ENCODE measurements around the gene TNRC18. TPM values are rescaled to one million over a fixed set of nuclear protein-coding genes. Genes with fewer than 3 reads are reported as not detected.

The TNRC18 gene
- total and polyA plus RNA-seq, 2 of the 8 experiments (the other 6 are each of a cell fraction or from before 2014, with no cell fraction given): 1.7 to 8.6 TPM

- no peak overlapping the region for H2BK15ac ChIP-seq (ENCODE audit: low read length)
- no peak overlapping the region for H4K91ac ChIP-seq (replicated peaks; ENCODE audit: insufficient read length, low read length)
- H2AFZ ChIP-seq (ENCODE audit: low read length): no peak overlapping the region
- H3K23me2 ChIP-seq (ENCODE audit: low read depth, low read length): no peaks in the 10 kb centered on the region
- no peak overlapping the region for H3K4ac ChIP-seq (replicated peaks; ENCODE audit: insufficient read length, low read depth, low read length)
- no peak overlapping the region for H3K23ac ChIP-seq (ENCODE audit: insufficient read length)
- no peak overlapping the region for H3K27ac ChIP-seq (ENCODE audit: low read depth, low read length)
- TF ChIP-seq RFX5 (IDR thresholded peaks at IDR 0.05; ENCODE audit: borderline replicate concordance, low read depth, low read length) (no peak), KDM1A (IDR thresholded peaks at IDR 0.05; ENCODE audit: borderline replicate concordance, low read length) (peak; percentile 90; the same call in 1 of the 2 replicates), CEBPB (IDR thresholded peaks at IDR 0.05; ENCODE audit: low read depth, low read length) (peak; percentile 86)
- H3K4me1 ChIP-seq (replicated peaks in 1 of 4; ENCODE audit: control insufficient read depth in 3 of 4, insufficient read depth in 4 of 4, low read length in 3 of 4): no peaks in the 10 kb centered on the region
- no peaks in the 10 kb centered on the region for H3K9me3 ChIP-seq (ENCODE audit: insufficient read depth in 2 of 2, low read depth in 1 of 2, low read length in 1 of 2)
- peaks cover 0 to 2% of the 10 kb centered on the region in 2 experiments for H4K20me1 ChIP-seq (replicated peaks in 1 of 2; ENCODE audit: control insufficient read depth in 1 of 2, insufficient read depth in 2 of 2, low read length in 2 of 2)
- H4K5ac ChIP-seq (ENCODE audit: insufficient read length, low read depth, low read length): no peak overlapping the region
- DNase-seq (ENCODE audit: low read depth in 1 of 2, low spot score in 2 of 2): no peak
- no peak overlapping the region for H3K14ac ChIP-seq (ENCODE audit: insufficient read length)
- no peaks in the 10 kb centered on the region for H3K79me1 ChIP-seq (ENCODE audit: low read depth, low read length)
- no peak overlapping the region for H2BK12ac ChIP-seq (ENCODE audit: low read depth, low read length)
- ChIA-PET POLR2A (ENCODE audit: partially characterized antibody) (interaction anchor here (0.6 to 2.2 kb wide), 7 partner anchors 8 to 32 kb away, joined by 3 to 7 read pairs (median 4); no protein-coding TSS in a partner anchor), CTCF (ENCODE audit: partially characterized antibody) (interaction anchor here (1.0 to 1.5 kb wide), 3 partner anchors 32 to 74 kb away, joined by 3 to 7 read pairs (median 3); no protein-coding TSS in a partner anchor)
- H3K9ac ChIP-seq (replicated peaks in 1 of 4; ENCODE audit: extremely low read depth in 1 of 4, low read depth in 3 of 4, low read length in 3 of 4): no peak overlapping the region
- H3K4me3 ChIP-seq (ENCODE audit: extremely low read depth in 1 of 4, insufficient read depth in 2 of 4, low read depth in 3 of 4, low read length in 4 of 4): no peak overlapping the region
- H3K18ac ChIP-seq (ENCODE audit: extremely low read depth, low read length): no peak overlapping the region; the same call in 1 of the 2 replicates
- no peak for FAIRE-seq
- H2AK5ac ChIP-seq (ENCODE audit: low read depth, low read length): no peak overlapping the region
- H2BK20ac ChIP-seq (ENCODE audit: low read length): no peak overlapping the region
- H3K36me3 ChIP-seq (ENCODE audit: control insufficient read depth in 2 of 4, insufficient read depth in 4 of 4, low read length in 3 of 4): no peaks in the 10 kb centered on the region
- no peak overlapping the region for H3K4me2 ChIP-seq (ENCODE audit: insufficient read depth in 1 of 2, low read depth in 2 of 2, low read length in 2 of 2)
- no peak overlapping the region for H2BK120ac ChIP-seq (replicated peaks; ENCODE audit: low read depth, low read length)
- H2BK5ac ChIP-seq (ENCODE audit: low read depth, low read length): no peak overlapping the region
- H4K8ac ChIP-seq (ENCODE audit: extremely low read depth, insufficient read depth, low read length): no peak overlapping the region; the same call in 1 of the 2 replicates
- 88% methylated on average over 30 of the region's 30 CpGs; no CpG with 5 or more reads in 1 of the 2 experiments for WGBS, 2 experiments (ENCODE audit: extremely low coverage in 1 of 2, insufficient coverage in 1 of 2, insufficient read length in 1 of 2, insufficient replicate concordance in 2 of 2, low coverage in 1 of 2, low lambda C conversion rate in 2 of 2, missing lambda C conversion rate in 1 of 2)
- H3K56ac ChIP-seq (replicated peaks; ENCODE audit: insufficient read length, low read depth, low read length): no peak overlapping the region
- no peaks in the 10 kb centered on the region for H3K79me2 ChIP-seq (ENCODE audit: control insufficient read depth in 1 of 2, insufficient read depth in 2 of 2, low read length in 2 of 2)
- H3K27me3 ChIP-seq (replicated peaks in 1 of 4; ENCODE audit: control insufficient read depth in 3 of 4, extremely low read depth in 1 of 4, insufficient read depth in 3 of 4, low read length in 3 of 4): no peaks in the 10 kb centered on the region
These were observed 26.5 kb downstream of the TNRC18 start for GRCh38 chr7:5396999-5397663.
